Renal pelvis (tissue), 4 donors: ENCODE measurements around the gene EVC2. TPM values are rescaled to one million over a fixed set of nuclear protein-coding genes. Genes with fewer than 3 reads are reported as not detected.

ENCODE experiments used
- DNase-seq: peaks from one replicate; pipeline ENCODE4 v3.0.0-alpha.2; 2013
- polyA plus RNA-seq, 3 donors: library from polyadenylated mRNA; unstranded; fragments of 120-200 nt; gene quantifications; one replicate each; pipeline ENCODE4 v1.2.1, GENCODE V29; 2013; ENCODE audit not compliant: insufficient read length in 3 of 3

Gene EVC2
- polyA plus RNA-seq, 3 donors: 8.8 to 10.0 (median 9.4) TPM

DNA sequence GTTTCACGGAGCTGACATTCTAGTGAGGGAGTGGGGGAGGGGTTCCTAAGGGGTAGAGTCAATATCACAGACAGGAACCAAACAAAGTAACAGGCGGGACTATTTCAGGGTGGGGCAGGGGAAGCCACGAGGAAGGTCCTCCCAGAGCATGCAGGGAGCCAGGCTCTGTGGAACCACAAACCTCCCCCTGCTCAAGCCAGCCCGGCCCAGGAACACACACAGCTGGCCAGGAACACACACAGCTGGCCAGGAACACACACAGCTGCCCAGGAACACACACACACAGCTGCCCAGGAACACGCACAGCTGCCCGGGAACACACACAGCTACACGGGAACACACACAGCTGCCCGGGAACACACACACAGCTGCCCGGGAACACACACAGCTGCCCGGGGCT, 24.8 kb downstream of the EVC2 start:
- no peak for DNase-seq

DNA sequence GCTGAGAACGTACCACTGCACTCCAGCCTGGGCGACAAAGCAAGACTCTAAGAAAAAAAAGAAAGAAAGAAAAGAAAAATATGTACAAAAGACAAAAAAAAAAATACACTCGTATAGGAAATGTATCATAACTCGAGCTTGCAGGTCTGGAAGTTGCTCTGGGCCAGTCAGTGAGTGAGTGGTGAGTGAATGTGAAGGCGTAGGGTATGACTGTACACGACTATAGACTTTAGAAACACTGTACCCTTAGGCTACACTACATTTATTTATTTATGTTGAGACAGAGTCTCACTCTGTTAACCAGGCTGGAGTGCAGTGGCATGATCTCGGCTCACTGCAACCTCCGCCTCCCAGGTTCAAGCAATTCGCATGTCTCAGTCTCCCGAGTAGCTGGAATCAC, 29.4 kb downstream of the EVC2 start:
- no peak for DNase-seq

DNA sequence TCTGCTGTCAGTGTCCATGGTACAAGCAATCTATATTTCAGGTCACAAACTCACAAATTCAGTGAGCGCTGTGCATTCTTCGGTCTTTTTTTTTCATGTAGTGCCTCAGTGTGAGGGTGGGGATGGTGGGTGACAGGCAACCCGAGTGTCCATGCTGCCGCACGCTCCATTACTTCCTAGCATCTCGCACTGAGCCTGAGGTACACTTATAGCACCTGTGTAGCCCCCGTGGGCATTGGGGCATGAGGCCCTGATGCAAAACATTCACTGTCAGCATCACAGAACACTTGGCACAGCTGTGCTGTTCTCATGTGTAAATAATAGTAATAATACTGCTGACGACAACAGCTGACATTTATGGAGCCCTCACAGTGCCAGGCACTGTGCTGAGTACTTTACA, 31.6 kb downstream of the EVC2 start:
- no peak for DNase-seq

DNA sequence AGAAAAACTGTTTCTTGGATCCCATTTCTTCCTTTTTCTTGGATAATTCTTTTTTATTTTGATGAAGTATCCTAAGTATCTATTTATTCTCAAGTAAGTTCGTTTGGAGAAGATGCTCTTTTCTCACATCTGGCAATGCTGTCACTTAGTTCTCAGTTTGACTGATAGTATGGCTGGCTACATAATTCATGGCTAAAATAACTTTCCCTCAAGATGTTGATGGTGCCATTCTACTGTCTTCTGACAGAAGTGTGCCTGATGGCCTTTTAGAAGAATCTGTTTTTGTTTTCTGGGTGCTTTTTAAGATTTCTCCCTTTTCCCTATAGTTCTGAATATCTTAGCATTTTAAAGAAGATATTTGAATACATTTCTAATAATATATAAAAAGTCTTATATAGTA, 41.6 kb downstream of the EVC2 start:
- DNase-seq: no peak

DNA sequence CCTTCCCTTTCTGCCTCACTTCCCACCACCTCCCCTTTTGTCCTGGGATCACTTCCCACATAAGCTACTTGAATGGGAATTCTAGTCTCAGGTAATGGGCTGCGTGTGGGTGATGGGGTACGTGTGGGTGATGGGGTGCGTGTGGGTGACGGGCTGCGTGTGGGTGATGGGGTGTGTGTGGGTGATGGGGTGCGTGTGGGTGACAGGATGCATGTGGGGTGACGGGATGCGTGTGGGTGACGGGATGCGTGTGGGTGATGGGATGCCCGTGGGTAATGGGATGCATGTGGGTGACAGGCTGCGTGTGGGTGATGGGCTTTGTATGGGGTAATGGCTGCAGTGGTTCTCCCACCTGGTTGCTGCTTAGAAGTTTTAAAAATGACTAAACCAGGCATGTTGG, 43.6 kb downstream of the EVC2 start:
- DNase-seq: no peak

DNA sequence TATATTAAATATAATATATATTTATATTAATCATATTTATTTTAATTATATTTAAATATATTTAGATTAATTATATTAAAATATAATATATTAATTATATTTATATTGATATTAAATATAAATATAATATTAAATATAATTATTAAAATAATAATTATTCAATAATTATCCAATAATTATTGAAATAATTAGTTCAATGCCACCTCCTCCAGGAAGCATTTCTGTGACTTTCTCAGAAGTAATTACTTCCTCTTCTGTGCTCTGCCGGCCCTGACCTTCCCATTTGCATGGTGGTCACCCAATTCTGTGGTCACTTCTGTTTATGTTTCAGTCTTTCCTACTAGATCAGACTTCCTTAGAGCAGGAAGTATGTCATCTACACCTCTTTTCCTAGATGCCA, 45.8 kb downstream of the EVC2 start:
- DNase-seq: no peak

DNA sequence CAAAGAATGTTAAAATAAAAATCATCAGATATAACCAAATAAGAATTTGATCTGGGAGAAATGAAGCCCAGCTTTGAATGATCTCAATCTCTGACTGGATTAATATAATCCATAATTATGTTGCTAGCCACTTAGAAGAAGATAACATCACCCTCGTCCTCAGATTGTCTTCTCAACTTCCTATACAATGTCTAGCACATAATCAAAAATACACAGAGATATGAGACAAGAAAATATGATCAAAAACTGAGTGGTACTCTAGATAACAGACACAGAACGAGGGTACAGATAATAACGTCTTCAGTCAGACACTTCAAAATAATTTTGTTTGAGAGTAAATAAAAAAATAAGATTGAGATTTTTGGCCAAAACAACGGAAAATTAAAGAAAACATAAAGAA, 47.1 kb downstream of the EVC2 start:
- DNase-seq: no peak

DNA sequence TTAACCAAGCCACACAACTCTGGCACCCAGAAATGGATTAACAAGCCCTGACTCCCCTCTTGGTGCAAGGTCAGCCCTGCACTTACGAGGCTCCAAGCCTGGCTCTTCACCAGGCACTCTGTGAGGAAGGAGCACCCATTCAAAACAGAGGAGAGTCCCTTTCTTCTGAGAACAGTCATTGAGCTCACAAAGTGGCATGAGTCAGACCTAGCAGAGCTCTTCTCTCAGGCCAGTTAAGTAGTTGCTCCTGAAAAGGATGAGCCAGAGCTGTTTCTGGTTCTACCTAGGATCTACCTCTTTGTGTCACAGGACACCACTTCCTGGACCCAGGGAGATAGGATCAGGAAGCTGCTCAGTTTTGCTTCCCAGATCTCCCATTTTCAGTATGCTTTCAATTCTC, 48.2 kb downstream of the EVC2 start:
- no peak for DNase-seq

DNA sequence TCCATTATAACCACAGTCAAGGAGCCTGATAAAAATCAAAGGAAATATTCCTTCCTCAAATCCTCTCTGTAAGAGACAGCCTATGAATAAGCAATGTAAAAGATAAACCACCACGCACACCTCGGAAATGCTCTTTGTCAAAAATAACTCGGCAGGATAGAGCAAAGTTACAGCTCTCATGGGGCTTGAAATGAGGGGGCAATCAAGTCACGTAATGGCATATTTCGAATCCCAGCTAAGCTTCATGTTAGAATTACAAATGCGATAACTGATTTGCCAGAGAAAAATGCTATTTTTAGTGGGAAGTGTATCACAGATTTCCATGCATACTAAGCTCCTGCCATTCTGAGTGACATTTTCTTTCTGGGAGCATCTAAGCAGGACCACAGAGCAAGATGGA, 49.4 kb downstream of the EVC2 start:
- no peak for DNase-seq

DNA sequence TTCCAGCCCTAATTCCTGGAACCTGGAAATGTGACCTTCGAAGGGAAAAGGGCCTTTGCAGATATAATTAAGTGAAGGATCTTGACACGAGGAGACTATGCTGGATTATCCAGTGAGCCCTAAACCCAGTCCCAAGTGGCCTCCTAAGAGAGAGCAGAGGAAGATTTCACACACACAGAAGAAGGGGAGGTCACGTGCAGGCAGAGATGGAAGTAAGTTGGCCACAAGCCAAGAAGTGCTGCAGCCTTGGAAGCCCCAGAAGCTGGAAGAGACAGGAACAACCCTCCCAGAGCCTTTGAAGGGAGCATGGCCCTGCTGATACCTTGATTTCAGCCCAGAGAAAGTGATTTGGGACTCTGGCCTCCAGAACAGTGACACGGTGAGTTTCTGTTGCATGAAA, 51.9 kb downstream of the EVC2 start:
- no peak for DNase-seq

DNA sequence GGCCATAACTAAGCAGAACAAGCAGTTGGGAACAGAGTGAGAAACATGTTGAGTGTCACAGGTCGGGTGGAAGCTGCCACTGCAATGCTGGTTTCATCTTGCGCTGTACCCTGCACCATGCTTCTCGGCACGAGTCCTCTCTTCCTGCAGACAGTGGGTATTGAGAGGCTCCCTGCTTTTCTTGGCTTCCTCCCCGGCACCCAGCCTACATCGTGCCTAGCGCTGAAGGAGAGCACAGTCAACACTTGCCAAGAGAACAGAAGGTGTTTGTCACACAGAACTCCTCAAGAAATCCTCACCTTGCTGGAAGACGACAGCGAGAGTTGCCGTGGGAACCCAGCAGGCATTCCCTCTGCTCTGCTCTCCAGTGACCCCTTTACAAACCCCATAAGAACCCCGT, 53.6 kb downstream of the EVC2 start:
- DNase-seq: no peak

DNA sequence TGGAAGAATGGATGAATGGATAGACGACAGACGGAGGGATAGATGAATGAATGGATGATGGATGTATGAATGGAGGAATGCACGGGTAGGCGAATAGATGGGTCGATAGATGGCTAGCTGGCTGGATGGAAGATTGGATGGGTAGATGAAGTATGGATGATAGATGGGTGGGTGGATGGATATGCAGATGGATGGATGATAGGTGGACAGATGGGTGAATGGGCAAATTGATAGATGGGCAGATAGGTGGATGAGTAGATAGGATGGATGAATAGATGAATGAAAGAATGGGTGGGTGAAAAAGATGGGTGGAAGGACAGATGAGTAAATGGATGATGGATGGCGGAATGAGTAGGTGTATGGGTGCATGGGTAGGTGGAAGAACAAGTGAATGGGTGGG, 57.3 kb downstream of the EVC2 start:
- DNase-seq: no peak

DNA sequence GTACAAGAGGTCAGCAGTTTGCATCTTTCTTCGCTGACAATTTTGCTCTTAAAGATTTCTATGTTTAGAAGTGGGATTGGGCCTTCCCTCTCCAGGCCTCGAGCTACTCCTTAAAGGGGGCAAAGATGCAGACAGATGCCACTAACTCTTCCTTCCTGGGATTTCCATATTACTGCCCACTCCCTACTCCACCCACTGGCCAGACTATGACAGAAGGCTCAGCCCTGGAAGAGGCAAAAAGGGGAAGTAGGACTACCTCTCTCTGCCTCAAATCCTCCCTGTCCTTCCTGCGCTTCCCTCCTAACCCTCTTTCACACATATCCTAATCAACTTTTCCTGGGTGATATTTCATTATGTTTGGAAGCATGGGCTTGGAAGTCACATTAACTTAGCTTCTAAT, 58.3 kb downstream of the EVC2 start:
- DNase-seq: no peak

DNA sequence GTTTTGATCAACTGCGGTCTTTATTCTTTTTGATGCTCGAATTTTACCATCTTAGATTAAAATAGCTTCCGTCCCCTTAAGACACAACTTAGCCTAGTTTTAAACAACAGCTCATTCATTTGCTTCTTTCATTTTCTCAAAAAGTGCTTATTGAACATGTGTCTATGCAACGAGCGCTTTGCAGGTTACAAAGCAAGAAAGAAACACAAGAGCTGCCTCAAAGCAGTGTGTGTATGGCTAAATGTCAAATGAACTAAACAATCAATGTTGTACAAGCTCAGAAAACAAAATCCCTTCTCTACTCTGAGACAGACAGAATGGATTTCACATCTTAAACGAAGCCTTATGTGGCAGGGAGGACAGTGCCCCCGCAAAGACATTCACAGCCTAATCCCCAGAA, 61.0 kb downstream of the EVC2 start:
- DNase-seq: no peak

DNA sequence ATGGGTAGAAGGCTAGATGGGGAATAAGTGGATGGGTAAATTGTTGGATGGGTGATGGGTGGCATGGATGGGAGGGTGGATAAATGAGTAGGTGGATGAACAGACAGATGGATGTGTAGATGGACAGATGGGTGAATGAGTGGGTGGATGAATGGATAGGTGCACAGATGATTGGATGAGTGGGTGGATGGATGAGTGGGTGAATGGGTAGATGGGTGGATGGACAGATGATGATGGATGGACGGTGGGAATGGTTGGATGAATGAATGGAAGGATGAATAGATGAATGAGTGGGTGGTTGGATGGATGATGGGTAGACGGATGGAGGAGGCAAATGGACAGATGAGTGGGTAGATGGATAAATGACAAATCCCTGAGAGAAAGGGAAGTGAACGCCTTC, 68.3 kb downstream of the EVC2 start:
- no peak for DNase-seq

DNA sequence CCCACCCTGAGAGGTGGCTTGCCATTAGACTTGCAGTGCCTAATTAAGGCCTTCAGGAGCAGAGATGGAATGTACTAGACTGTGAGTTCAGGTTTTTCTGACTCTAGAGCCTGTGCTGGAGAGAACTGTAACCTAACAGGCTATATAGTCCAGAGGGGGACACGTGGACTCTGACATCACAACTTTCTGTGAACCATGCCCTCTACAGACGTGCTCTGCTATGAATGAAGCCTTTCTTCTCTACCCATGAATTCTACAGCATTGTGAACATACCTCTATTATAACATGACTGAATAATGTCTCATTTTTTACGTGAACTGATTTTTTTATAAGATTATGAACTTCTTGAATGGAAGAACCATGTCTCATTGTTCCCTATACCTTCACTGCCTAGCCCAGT, 68.8 kb downstream of the EVC2 start:
- no peak for DNase-seq

DNA sequence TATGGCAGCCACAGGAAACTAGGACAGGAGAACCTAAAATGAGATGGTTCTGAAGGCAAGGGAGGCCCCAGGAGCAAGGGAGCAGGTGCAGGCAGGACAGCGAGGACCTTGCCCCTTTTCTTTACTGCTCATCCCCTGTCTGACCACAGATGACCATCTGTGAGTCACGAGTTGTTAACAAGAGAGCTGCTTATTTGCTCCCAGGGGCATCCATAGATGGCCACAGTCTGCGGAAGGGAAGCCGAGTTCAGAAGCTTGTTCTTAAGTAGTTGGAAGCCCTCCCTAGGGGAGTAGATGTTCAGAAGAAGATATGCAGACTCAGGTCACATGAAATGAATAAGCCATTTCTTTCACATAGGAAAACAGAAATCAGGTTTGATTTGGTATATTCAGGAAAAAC, 69.4 kb downstream of the EVC2 start:
- DNase-seq: no peak

DNA sequence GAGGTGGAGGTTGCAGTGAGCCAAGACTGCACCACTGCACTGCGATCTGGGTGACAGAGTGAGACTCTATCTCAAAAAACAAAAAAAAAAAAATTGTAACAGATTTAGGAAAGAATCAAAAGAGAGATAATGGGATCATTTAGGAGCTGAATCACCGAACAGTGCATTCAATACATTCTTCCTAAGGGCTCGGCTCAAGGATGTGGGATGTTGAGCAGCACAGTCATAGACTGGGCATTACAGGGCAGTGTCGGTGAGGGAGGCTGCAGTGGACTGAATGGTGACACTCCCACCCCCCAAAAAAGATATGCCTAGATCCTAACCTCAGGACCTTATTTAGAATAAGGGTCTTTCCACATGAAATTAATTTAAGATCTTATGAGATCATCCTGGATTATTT, 70.0 kb downstream of the EVC2 start:
- DNase-seq: no peak

DNA sequence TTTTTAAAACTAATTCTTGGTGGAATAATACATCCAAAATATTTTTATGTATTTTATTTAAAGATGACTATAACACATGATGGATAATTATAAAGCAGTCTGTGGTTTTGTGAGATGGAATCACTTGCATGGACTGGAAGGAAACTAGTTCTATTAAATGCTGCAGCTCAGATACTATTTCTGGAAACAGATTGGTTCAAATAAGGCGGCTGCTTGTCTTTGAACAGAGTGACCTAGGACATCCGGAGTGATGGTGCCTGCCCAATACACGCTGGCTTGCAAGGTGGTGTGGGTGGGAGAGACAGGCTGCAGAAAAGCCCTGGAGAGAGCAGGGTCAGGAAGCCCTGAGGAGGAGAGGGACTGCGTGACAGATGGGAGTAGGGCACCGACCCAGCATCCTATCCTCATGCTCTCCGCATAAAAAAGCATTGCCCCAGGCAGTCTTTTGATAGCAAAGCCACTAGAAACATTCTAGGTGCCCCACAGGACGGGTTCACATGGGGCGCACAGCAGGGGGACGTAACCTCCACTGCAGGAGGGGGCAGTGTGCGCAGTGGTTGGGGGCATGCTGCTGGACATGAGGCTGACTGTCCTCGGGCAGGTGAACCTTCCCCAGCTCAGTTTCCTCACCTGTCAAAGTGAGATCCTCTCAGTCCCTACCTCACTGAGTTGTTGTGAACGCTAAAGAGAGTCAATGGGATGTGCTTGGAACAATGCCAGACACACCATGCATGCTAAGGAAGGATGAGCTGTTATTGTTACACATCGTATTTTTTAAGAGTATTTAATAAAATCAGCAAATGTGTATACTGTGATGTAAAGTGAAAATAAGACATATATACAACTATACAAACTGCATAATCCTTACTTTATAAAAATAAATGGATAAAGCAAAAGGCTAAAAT, 71.3 kb downstream of the EVC2 start:
- no peak for DNase-seq

DNA sequence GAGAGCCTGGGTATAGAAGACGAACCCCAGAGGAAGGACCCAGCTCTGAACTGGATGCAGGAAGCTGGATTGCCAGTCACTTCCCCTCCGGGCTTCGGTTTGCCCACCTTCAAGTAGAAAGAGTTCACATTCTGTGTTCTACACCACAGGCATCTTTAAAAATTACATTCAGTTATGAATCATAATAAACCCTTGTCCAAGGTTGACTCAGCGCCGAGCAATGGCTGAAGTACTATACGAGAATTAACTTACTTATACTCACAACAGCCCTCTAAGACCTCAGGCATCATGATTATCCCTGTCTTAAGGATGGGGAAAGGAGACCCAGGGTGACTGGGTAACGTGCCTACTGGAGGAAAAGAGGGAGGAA, 72.5 kb downstream of the EVC2 start:
- DNase-seq: no peak

DNA sequence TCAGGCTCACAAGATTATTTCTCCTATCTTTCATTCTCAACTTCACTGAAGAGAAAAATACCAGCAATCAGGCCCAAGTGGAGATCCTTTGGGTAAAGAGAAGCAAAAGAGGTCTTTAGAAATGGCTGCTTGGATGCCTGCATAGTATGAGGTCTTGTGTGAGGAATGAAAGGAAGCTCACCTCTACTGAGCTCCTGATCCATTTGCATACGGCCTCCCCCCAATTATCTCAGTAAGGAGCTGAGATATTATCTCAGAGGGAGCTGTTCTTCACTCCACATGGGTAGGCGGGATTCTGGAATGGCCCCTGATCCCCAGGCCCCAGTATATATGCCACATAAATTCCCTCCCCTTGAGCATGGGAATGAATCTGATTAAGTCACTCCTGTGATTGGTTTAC, 75.8 kb downstream of the EVC2 start:
- DNase-seq: no peak

DNA sequence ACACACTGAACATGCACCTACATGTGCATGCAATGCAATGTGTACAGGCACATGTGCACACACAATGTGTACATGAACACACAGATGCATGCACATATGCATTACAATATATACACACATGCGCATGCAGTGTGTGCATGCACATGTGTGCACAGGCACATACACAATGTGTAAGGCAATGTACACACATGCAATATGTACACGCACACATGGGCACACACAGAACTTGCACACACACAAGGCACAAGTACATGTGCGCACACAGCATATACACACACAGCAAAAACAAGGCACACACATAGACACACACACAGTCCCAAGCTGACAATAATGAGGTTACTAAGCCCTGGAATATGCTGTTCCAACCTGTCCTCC, 76.3 kb downstream of the EVC2 start:
- no peak for DNase-seq

DNA sequence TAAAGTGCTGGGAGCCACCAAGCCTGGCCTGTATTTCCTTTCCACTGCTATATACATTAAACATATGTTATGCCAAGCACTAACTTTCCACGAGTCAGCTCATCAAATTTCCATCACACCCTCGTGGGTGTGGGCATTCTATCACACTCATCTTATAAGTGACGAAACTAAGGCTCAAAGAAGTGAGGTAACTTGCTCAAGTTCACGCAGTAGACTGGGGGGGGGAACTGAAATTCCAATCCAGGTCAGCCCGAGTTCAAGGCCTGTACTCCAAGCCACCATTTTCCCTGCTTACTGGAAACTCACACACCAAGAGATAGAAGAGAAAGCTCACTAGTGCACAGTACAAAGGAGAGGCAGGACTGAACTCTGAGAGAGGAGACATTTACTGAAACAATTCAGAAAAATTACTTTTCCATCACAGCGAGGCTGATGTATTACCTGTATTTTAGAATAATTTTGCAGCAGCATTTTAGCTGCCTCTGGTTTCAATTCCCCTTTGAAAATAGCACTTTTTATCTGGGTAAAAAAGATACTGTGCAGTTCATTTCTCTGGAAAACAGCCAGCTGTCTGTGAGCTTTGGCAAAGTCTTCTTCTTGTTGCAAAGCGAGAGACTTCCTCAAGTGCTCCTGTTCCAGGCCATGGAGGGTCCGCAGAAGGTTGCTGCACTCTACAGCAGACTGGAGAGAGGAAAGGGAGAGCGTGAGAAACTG, 76.8 kb downstream of the EVC2 start:
- DNase-seq: no peak

DNA sequence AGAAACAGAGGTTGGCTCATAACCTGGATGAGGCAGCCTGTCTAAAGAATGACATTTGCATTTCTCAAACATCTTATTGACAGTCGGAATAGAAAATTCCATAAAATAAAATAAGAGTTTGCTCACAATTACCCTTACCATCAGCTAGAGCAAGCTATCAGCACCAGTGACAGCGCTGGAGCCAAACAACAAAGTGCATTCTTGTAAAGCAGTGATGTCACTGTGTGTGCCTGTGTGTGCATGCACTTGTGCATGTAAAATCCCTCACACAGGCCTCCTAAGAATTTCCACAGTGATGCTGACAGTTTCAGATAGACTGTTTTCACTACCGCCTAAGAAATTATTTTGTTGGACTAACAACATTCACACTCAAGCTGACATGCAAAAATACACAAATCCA, 77.6 kb downstream of the EVC2 start:
- no peak for DNase-seq
